Measurements from ENCODE around the gene CD82. TPM values are rescaled to one million over a fixed set of nuclear protein-coding genes. Genes with fewer than 3 reads are reported as not detected.

Gene CD82
- total and polyA plus RNA-seq, 8 donors: 26.5 to 64.6 (median 32.5) TPM

DNA sequence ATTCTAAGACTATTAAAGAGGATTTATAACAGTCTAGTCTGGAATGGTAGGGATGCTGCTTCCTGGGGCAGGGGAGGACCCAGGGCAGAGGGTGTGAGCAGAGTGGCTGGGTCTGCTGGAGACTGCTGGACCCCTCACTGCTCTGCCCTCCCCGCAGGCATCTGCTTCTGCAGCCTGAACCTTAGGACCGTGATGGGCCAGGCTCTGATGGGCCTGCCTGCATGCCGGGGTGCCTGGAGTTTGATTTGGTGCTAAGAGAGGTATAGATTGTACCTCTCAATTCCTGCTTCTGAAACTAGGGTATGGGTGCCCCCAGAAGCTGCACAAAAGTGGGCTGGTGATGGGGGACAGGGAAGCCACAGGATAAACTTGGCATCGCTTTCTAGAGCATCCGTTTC, 54.9 kb downstream of the CD82 start:
- H3K36me3 ChIP-seq: no peaks in the 10 kb centered on the region
- 85 to 96% methylated on average over 5 of the region's 5 CpGs for WGBS, 2 donors
- no peaks in the 10 kb centered on the region for H3K4me1 ChIP-seq
- no peak for TF ChIP-seq CTCF (IDR thresholded peaks at IDR 0.05)
- no peaks in the 10 kb centered on the region for H3K27me3 ChIP-seq
- intact Hi-C loops (cut with DNase I): loop anchor here in 2 of 3 donors (5.0 to 10.0 kb wide), 2 partner anchors 292 to 294 kb away; no protein-coding TSS in a partner anchor
- peak in 3 of 6 donors; percentile 5 to 30 (median 12) for DNase-seq
- FAIRE-seq: no peak
- H3K9me3 ChIP-seq: no peaks in the 10 kb centered on the region
- no peak overlapping the region for H3K4me3 ChIP-seq
- H3K27ac ChIP-seq: no peak overlapping the region
- no peak for ATAC-seq

- no peaks in the 10 kb centered on the region for H3K27me3 ChIP-seq
- 37 to 43% methylated on average over 24 of the region's 24 CpGs for WGBS, 2 donors
- no peaks in the 10 kb centered on the region for H3K9me3 ChIP-seq
- H3K27ac ChIP-seq: no peak overlapping the region
- FAIRE-seq (no peak), DNase-seq (peak in 5 of 6 donors; percentile 35 to 87 (median 58)), ATAC-seq (peak; percentile 49 to 85 (median 75))
- peak; percentile 72 to 83 (median 78) for TF ChIP-seq CTCF (IDR thresholded peaks at IDR 0.05)
- H3K4me3 ChIP-seq: no peak overlapping the region
- intact Hi-C loops (cut with DNase I): loop anchor here in 2 of 3 donors (5.0 to 10.0 kb wide), 2 partner anchors 291 to 294 kb away; no protein-coding TSS in a partner anchor
- no peaks in the 10 kb centered on the region for H3K4me1 ChIP-seq
- no peaks in the 10 kb centered on the region for H3K36me3 ChIP-seq
Measured at GRCh38 chr11:44621140-44621681, 55.7 kb downstream of the CD82 start.

DNA sequence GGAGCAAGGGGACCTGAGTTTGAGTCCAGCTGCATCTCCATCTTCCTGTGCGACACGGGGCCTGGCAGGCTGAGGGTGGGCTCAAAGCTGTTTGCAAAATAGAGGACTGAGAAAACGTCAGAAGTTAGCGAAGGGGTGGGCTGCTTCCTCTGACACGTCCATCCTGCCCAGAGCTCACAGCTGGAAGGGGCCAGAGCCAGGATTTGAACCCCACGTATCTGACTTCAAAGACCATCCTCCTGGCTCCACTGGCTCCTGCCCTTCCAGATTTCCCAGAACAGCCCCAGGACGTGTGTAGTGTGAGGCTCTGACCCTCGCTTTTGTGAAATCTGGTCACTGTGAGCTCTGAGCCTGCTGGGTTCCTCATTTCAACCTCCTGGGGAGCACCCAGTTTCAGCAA, 56.3 kb downstream of the CD82 start:
- DNase-seq (peak in 2 of 6 donors; percentile 6 to 33), FAIRE-seq (no peak)
- intact Hi-C loops (cut with DNase I): loop anchor here in 2 of 3 donors (5.0 to 10.0 kb wide), 2 partner anchors 291 to 293 kb away; no protein-coding TSS in a partner anchor

DNA sequence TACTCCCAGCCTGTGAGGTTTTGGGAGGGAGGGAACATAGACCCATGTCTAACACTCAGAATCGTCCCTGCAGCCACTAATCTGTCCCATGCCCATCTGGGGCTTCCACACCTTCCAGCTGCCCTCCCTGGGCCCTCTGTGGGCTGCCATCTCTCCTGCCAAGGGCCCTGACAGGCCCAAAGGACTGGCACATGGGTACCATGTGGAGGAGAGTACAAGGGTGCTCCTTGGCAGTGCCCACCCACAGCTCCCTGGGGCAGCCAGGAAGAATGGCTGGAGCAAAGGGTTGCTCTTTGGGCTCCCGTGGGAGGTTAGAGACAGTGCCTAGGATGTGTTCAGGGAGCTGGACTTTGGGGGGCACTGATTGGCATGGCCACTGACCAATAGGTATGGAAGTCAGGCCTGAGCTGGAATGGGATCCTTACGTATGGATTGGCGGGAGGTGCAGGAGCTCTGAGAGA, 56.8 kb downstream of the CD82 start:
- H3K27me3 ChIP-seq: no peaks in the 10 kb centered on the region
- H3K4me3 ChIP-seq: no peak overlapping the region
- no peaks in the 10 kb centered on the region for H3K36me3 ChIP-seq
- H3K27ac ChIP-seq: no peak overlapping the region
- ATAC-seq (no peak), FAIRE-seq (no peak), DNase-seq (peak in 4 of 6 donors; percentile 0 to 49 (median 8))
- intact Hi-C loops (cut with DNase I): loop anchor here in 2 of 3 donors (5.0 to 10.0 kb wide), 2 partner anchors 290 to 293 kb away; no protein-coding TSS in a partner anchor
- H3K9me3 ChIP-seq: no peaks in the 10 kb centered on the region
- TF ChIP-seq CTCF (IDR thresholded peaks at IDR 0.05): no peak
- H3K4me1 ChIP-seq: no peaks in the 10 kb centered on the region
- WGBS, 2 donors: 87 to 89% methylated on average over 4 of the region's 4 CpGs

More for the DNA sequence above, 56.3 kb downstream of the CD82 start:
- TF ChIP-seq CTCF (IDR thresholded peaks at IDR 0.05): no peak
- Histone ChIP-seq H3K9me3 (no peaks in the 10 kb centered on the region), H3K27ac (no peak overlapping the region), H3K27me3 (no peaks in the 10 kb centered on the region), H3K36me3 (no peaks in the 10 kb centered on the region), H3K4me1 (no peaks in the 10 kb centered on the region), H3K4me3 (no peak overlapping the region)
- ATAC-seq: no peak
- 85 to 86% methylated on average over 8 of the region's 8 CpGs for WGBS, 2 donors
